GM12878 (cell line): ENCODE results near the gene TMED5.

Source experiments
- POLR2A ChIP-seq: IDR thresholded peaks from 2 replicates; pipeline ENCODE4 v1.6.1; 2011; ENCODE audit warnings: low read depth, mild to moderate bottlenecking, low read length
- SIN3A ChIP-seq: IDR thresholded peaks from 2 replicates; pipeline ENCODE4 v1.6.1; 2012; ENCODE audit warnings: low read depth, low read length, improper control_type of control experiment

DNA sequence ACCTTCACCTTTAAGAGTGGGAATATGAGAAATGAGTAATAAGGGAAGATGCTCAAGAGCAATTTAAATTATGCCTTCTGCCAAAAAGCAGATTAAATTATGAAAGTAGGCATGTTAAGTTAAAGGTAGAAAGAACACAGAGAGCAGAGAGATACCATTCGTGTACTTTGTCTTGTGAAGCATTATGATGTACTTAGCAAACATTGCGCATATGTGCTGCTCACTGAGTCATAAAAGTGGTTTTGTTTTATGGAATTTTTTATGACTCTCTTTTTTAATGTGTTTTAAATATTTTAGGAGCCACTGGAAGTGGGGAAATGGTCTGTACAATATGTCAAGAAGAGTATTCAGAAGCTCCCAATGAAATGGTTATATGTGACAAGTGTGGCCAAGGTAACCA, 65.8 kb downstream of the TMED5 start:
- no peak for TF ChIP-seq SIN3A
- no peak for TF ChIP-seq POLR2A
